ENCODE measurements around the gene DAP. TPM values are rescaled to one million over a fixed set of nuclear protein-coding genes. Genes with fewer than 3 reads are reported as not detected.

Gene DAP
- total and polyA plus RNA-seq, 2 of the 13 experiments (the other 11 are each of a cell fraction or from before 2014, with no cell fraction given), result 22.0 to 57.5 TPM

DNA sequence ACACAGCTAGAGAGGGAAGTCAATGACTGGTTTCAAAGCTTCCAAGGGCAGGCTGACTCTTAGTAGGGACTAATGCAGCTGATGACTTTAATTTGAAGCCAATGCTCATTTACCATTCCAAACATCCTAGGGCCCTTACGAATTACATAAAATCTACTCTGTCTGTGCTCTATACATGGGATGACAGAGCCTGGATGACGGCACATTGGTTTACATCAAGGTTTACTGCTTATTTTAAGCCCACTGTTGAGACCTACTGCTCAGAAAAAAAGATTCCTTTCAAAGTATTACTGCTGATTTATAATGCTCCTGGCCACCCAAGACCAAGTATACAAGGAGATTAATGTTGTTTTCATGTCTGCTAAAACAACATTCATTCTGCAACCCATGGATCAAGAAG is 74.1 kb downstream of the DAP start:
- whole genome bisulfite sequencing (ENCODE audit: low lambda C conversion rate), result 100% methylated on average over 2 of the region's 2 CpGs
- H3K36me3 ChIP-seq (replicated peaks in 1 of 2; ENCODE audit: control insufficient read depth in 1 of 2, insufficient read depth in 2 of 2, low read length in 2 of 2), result peaks cover 17 to 56% of the 10 kb centered on the region in 2 experiments; a peak in 4 of 5 replicates
- ATAC-seq, result no peak
- BruUV-seq (replicated peaks), result no TSS peak
- H3K9me3 ChIP-seq (ENCODE audit: low read length), result no peaks in the 10 kb centered on the region
- ChIA-PET CTCF (ENCODE audit: low intra/inter-chr PET ratio, low total read pairs) (no interaction called here), POLR2A (no interaction called here)
- in situ Hi-C loops (cut with HindIII; ENCODE audit: extremely low pct_ligation_motif_present, low pct_unique_long_range_greater_than_20kb), result no loop called here
- no peaks in the 10 kb centered on the region for H3K79me2 ChIP-seq (ENCODE audit: insufficient read depth, low read length)
- H3K9ac ChIP-seq (ENCODE audit: insufficient read depth, low read depth, low read length), result no peak overlapping the region
- H4K20me1 ChIP-seq (ENCODE audit: insufficient read depth, low read length), result peaks cover 20% of the 10 kb centered on the region; the same call in 1 of the 2 replicates
- intact Hi-C loops (cut with micrococcal nuclease; ENCODE audit: unreplicated experiment), result loop anchor here (2.0 kb wide), 1 partner anchor 234 kb away; no protein-coding TSS in a partner anchor
- no peak for FAIRE-seq
- no peaks in the 10 kb centered on the region for H3K27me3 ChIP-seq (ENCODE audit: control insufficient read depth in 1 of 2, insufficient read depth in 2 of 2, low read length in 2 of 2)
- H2AFZ ChIP-seq (ENCODE audit: low read length), result no peak overlapping the region
- no peak overlapping the region for H3K27ac ChIP-seq (ENCODE audit: extremely low read length, insufficient read depth, low read length)
- H3K4me2 ChIP-seq (ENCODE audit: low read depth, low read length), result no peak overlapping the region
- TF ChIP-seq SNAPC2 (CRISPR knock-in tag; IDR thresholded peaks at IDR 0.05), result no peak
- no peak for TF ChIP-seq ZNF329 (CRISPR knock-in tag; IDR thresholded peaks at IDR 0.05; ENCODE audit: low read depth)
- TF ChIP-seq TEAD3 (CRISPR knock-in tag; optimal IDR thresholded peaks at IDR 0.05; ENCODE audit: borderline replicate concordance), result no peak
- no peak for TF ChIP-seq RNF2 (conservative IDR thresholded peaks at IDR 0.05; ENCODE audit: low read depth)
- TF ChIP-seq NR2F6 (IDR thresholded peaks at IDR 0.05), result no peak
- TF ChIP-seq NR2F6 (CRISPR knock-in tag; IDR thresholded peaks at IDR 0.05), result no peak
- TF ChIP-seq RXRA (CRISPR knock-in tag; IDR thresholded peaks at IDR 0.05), result no peak
- TF ChIP-seq, protein P1, sequence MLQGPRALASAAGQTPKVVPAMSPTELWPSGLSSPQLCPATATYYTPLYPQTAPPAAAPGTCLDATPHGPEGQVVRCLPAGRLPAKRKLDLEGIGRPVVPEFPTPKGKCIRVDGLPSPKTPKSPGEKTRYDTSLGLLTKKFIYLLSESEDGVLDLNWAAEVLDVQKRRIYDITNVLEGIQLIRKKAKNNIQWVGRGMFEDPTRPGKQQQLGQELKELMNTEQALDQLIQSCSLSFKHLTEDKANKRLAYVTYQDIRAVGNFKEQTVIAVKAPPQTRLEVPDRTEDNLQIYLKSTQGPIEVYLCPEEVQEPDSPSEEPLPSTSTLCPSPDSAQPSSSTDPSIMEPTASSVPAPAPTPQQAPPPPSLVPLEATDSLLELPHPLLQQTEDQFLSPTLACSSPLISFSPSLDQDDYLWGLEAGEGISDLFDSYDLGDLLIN (CRISPR knock-in tag; IDR thresholded peaks at IDR 0.05; ENCODE audit: borderline replicate concordance), result no peak
- TF ChIP-seq ZNF552 (CRISPR knock-in tag; IDR thresholded peaks at IDR 0.05; ENCODE audit: borderline replicate concordance), result no peak
- TF ChIP-seq, protein P2, sequence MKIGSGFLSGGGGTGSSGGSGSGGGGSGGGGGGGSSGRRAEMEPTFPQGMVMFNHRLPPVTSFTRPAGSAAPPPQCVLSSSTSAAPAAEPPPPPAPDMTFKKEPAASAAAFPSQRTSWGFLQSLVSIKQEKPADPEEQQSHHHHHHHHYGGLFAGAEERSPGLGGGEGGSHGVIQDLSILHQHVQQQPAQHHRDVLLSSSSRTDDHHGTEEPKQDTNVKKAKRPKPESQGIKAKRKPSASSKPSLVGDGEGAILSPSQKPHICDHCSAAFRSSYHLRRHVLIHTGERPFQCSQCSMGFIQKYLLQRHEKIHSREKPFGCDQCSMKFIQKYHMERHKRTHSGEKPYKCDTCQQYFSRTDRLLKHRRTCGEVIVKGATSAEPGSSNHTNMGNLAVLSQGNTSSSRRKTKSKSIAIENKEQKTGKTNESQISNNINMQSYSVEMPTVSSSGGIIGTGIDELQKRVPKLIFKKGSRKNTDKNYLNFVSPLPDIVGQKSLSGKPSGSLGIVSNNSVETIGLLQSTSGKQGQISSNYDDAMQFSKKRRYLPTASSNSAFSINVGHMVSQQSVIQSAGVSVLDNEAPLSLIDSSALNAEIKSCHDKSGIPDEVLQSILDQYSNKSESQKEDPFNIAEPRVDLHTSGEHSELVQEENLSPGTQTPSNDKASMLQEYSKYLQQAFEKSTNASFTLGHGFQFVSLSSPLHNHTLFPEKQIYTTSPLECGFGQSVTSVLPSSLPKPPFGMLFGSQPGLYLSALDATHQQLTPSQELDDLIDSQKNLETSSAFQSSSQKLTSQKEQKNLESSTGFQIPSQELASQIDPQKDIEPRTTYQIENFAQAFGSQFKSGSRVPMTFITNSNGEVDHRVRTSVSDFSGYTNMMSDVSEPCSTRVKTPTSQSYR (CRISPR knock-in tag; IDR thresholded peaks at IDR 0.05; ENCODE audit: borderline replicate concordance), result no peak
- TF ChIP-seq GATAD2A (CRISPR knock-in tag; IDR thresholded peaks at IDR 0.05), result no peak
- no peak for TF ChIP-seq CBX1 (IDR thresholded peaks at IDR 0.05; ENCODE audit: low read depth)
- TF ChIP-seq ZFAT (CRISPR knock-in tag; conservative IDR thresholded peaks at IDR 0.05), result no peak
- no peak overlapping the region for H3K4me3 ChIP-seq (replicated peaks in 1 of 3; ENCODE audit: insufficient read depth in 1 of 3, low read depth in 2 of 3, low read length in 3 of 3)
- no peaks in the 10 kb centered on the region for H3K4me1 ChIP-seq (ENCODE audit: insufficient read depth, low read length)
- no peak for DNase-seq (ENCODE audit: low spot score)

Measured in HepG2 (cell line).